ENCODE data around the gene PDE4A. TPM values are rescaled to one million over a fixed set of nuclear protein-coding genes. Genes with fewer than 3 reads are reported as not detected.

The PDE4A gene
- total RNA-seq, 1 experiment from 2014 or later, result 10.4 TPM

GRCh38 chr19:10518444-10519361, 98.4 kb downstream of the PDE4A start:
- Histone ChIP-seq H3F3A (ENCODE audit: insufficient read depth, low read depth) (peaks cover 33% of the 10 kb centered on the region), H2AFZ (no peak overlapping the region), H4K20me1 (ENCODE audit: insufficient read depth) (0 out of 2 replicates have a peak, but pooled peaks cover 4% of the 10 kb centered on the region), H3K36me3 (ENCODE audit: low read depth) (no peaks in the 10 kb centered on the region), H3K27me3 (ENCODE audit: insufficient read depth, low read depth) (peaks cover 4% of the 10 kb centered on the region; the same call in 1 of the 2 replicates), H3K79me2 (ENCODE audit: low read depth) (no peaks in the 10 kb centered on the region), H3K9me2 (ENCODE audit: insufficient read depth) (no peaks in the 10 kb centered on the region), H3K4me2 (peak overlapping the region; percentile 97), H3K4me1 (replicated peaks; ENCODE audit: insufficient read depth) (peaks cover 28% of the 10 kb centered on the region), H3K27ac (no peak overlapping the region), H3K4me3 (no peak overlapping the region), H3K9me3 (ENCODE audit: insufficient read depth, low read depth) (no peaks in the 10 kb centered on the region)
- no peak for DNase-seq
- TF ChIP-seq EZH2 (IDR thresholded peaks at IDR 0.05; ENCODE audit: low read depth) (no peak), CTCF (conservative IDR thresholded peaks at IDR 0.05) (no peak)
- intact Hi-C loops (cut with micrococcal nuclease; ENCODE audit: unreplicated experiment), result no loop called here
- BruUV-seq (replicated peaks), result no TSS peak
- ChIA-PET POLR2A (ENCODE audit: unreplicated experiment) (interaction anchor here (0.7 kb wide), 1 partner anchor 127 kb away, joined by 20 read pairs; no protein-coding TSS in a partner anchor), CTCF (no interaction called here)

Small RNAs within 50 kb of the gene (microRNA-seq; reads per million reads assigned to microRNA genes)
- gene MIR1181 (ENCODE audit: borderline number of aligned reads, borderline replicate concordance), result not detected

Other genes starting within 250 kb of the PDE4A start
- 111 and 117 TPM in 2 replicates for gene DNMT1, start 225.6 kb upstream of the PDE4A start, total RNA-seq (2021)
- 6.9 and 7.3 TPM in 2 replicates for gene S1PR2, start 189.2 kb upstream of the PDE4A start, total RNA-seq (2021)
- 96.4 and 98.2 TPM in 2 replicates for gene MRPL4, start 168.3 kb upstream of the PDE4A start, total RNA-seq (2021)
- gene ICAM1, start 149.4 kb upstream of the PDE4A start, total RNA-seq (2021), result 23.8 and 32.9 TPM in 2 replicates
- gene ICAM4, start 133.6 kb upstream of the PDE4A start, total RNA-seq (2021), result 0.52 and 0.68 TPM in 2 replicates
- 19.2 and 24.0 TPM in 2 replicates for gene ICAM5, start 130.6 kb upstream of the PDE4A start, total RNA-seq (2021)
- gene ZGLP1, start 110.7 kb upstream of the PDE4A start, total RNA-seq (2021), result 7.5 and 10.2 TPM in 2 replicates
- 23.1 and 29.2 TPM in 2 replicates for gene FDX2, start 104.5 kb upstream of the PDE4A start, total RNA-seq (2021)
- 52.9 and 83.9 TPM in 2 replicates for gene RAVER1, start 87.0 kb upstream of the PDE4A start, total RNA-seq (2021)
- 14.0 and 22.7 TPM in 2 replicates for gene ICAM3, start 80.9 kb upstream of the PDE4A start, total RNA-seq (2021)
- 94.7 and 102 TPM in 2 replicates for gene TYK2, start 40.0 kb upstream of the PDE4A start, total RNA-seq (2021)
- gene CDC37, start 17.0 kb upstream of the PDE4A start, total RNA-seq (2021), result 156 and 191 TPM in 2 replicates
- gene KEAP1, start 82.8 kb downstream of the PDE4A start, total RNA-seq (2021), result 154 and 170 TPM in 2 replicates
- gene S1PR5, start 96.9 kb downstream of the PDE4A start, total RNA-seq (2021), result 7.9 and 9.5 TPM in 2 replicates
- gene ATG4D, start 123.4 kb downstream of the PDE4A start, total RNA-seq (2021), result 33.1 and 40.2 TPM in 2 replicates
- gene KRI1, start 145.5 kb downstream of the PDE4A start, total RNA-seq (2021), result 24.5 and 27.0 TPM in 2 replicates
- gene CDKN2D, start 148.4 kb downstream of the PDE4A start, total RNA-seq (2021), result 8.3 and 10.1 TPM in 2 replicates
- gene AP1M2, start 166.8 kb downstream of the PDE4A start, total RNA-seq (2021), result 94.5 and 126 TPM in 2 replicates
- 205 and 239 TPM in 2 replicates for gene SLC44A2, start 205.0 kb downstream of the PDE4A start, total RNA-seq (2021)
- 242 and 326 TPM in 2 replicates for gene ILF3, start 233.8 kb downstream of the PDE4A start, total RNA-seq (2021)

Measured in PC-9 (cell line).